ENCODE data around the gene MLLT10.
"Not testable (repeated sequence)": the region's sequence is repeated elsewhere in the genome, so short reads cannot be mapped to it uniquely, and the experiment has no call there.

MLLT10 gene

DNA sequence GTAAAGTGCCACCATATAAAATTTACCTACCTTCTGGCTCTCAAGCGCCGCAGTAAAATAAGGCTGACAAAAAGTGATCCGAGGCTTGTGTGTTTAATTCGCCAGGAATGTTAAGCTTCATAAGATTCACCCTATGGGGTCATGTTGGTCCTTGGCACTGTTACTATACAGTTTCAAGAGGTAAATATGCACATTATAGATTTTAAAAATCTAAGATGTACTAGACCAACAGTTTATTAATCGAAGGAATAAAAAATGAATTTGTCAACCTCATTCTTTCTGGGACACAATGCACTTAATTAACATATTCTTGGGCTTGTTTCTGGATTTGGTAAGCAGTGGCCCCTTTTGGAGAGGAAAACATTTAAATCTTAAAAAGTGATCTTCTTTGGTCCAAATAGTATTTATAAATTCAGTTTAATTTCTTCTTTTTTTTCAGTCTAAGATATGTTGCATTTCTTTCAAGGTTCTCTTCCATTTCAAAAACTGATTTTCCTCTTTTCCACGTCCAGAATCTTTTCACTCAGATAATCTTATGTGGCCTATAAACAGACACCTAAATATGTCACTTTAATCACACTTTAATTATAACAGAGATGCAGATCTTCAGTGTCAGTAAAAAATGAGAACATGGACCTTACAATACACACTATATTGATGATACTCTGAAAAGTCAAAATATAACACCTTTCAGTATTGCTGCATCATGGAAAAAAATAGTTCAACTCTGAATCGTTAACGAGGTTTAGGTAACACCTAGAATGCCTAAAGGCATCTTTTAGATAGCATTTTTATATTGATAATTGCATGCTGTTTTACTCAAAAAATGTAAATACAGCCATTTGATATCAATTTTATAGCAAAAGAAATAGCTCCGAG, 4.8 kb upstream of the MLLT10 start:
- no peak for DNase-seq

GRCh38 chr10:21530168-21530567, 3.9 kb upstream of the MLLT10 start:
- DNase-seq: no peak

GRCh38 chr10:21530641-21531040, 3.4 kb upstream of the MLLT10 start:
- no peak for DNase-seq

DNA sequence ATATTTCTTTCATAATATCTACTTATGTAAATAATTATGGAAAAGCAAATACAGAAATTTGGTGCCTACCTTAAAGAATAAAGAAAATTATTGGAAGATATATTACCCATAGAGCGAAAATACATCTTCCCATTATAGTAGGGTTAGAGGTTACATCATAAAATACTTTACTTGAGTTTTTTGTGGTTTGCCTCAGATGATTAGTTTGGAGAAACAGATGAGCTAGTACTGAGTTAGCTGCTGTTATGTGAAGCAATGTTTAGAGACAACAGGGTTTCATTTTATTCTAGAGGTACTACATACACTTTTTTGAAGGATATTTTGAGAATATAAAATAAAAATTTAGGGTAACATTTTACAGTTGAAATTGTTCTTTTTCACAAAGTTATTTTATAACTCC, 2.9 kb upstream of the MLLT10 start:
- peak; percentile 76 for DNase-seq

- no peak for DNase-seq
Measured at GRCh38 chr10:21532694-21533466, 1.2 kb upstream of the MLLT10 start.

- DNase-seq: no peak
Measured at GRCh38 chr10:21534280-21534586, 201 bp downstream of the MLLT10 start.

- DNase-seq: peak; percentile 25
Measured at GRCh38 chr10:21534604-21535493, 817 bp downstream of the MLLT10 start.

DNA sequence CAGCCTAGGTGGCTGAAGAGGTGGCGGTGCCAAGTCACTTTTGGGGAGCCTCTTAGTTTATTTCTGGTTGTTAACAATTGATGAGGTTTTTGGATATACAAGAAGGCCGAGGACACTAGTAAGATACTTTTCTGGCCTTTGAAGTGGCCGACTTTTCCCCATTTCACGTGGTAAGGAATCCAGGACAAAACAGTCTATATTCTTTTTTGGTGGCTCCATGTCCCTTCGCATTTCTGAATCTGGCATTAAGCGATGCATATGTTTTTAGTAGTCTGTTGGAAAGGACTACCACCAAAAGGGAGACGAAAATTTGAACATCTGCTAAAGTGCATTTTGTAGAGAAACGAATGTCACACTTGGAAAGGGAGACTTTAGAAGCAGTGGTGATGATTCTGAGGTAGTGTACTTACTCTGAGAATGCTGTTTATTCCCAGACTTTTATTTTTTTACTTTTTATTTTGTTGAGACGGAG, 1.5 kb downstream of the MLLT10 start:
- DNase-seq: no peak

DNA sequence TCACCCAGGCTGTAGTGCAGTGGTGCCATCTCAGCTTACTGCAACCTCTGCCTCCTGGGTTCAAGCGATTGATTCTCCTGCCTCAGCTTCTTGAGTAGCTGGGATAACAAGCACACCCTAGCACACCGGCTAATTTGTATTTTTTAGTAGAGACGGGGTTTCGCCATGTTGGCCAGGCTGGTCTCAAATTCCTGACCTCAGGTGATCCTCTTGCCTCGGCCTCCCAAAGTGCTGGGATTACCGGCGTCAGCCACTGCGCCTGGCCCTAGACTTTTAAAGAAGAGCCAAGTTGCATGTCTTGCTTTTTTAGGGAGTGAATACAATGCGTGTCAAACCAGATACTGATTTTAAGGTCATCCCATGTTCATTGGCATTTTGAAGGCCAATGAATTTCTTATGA, 1.9 kb downstream of the MLLT10 start:
- not testable (repeated sequence) for DNase-seq

DNA sequence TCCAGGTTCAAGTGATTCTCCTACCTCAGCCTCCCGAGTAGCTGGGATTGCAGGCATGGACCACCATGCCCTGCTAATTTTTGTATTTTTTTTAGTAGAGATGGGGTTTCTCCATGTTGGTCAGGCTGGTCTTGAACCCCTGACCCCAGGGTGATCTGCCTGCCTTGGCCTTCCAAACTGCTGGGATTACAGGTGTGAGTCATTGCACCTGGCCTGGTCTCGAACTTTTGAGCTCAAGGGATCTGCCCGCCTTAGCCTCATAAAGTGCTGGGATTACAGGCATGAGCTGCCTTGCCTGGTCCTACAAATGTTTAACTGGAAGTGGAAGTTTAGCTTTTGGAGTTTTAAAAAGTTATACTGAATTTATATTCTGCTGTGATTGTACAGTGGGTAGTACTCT, 2.8 kb downstream of the MLLT10 start:
- no peak for DNase-seq

DNA sequence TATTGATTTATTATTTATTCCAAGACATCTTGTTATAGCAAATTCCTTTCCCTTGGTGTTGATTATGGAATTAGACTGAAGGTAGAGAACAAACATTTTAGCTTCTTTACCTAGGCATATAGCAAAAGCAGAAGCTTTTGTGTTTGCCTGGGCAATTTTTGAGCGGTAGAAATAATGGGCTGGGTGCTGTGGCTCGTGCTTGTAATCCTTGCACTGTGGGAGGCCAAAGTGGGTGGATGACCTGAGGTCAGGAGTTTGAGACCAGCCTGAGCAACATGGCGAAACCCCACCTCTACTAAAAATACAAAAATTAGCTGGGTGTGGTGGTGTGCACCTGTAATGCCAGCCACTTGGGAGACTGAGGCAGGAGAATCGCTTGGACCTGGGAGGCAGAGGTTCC, 6.7 kb downstream of the MLLT10 start:
- DNase-seq: not testable (repeated sequence)

GRCh38 chr10:21547246-21547645, 13.2 kb downstream of the MLLT10 start:
- DNase-seq: no peak

DNA sequence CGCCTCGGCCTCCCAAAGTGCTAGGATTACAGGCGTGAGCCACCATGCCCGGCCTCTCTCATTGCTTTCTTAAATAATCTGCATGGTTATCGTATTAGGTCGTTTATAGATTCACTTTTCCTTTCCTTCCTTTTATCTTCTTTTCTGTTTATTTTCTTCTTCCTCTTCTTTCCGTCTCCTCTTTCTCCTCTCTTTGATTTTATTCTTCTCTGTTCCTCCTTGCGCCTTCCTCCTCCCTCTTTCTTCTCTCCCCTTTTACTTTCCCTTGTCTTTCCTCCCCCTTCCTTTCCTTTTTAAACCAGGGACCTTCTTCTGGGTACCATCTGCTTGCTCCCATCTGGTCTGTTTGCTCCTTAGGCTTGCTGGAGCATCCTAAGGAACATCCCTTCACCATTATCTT, 18.6 kb downstream of the MLLT10 start:
- no peak for DNase-seq

DNA sequence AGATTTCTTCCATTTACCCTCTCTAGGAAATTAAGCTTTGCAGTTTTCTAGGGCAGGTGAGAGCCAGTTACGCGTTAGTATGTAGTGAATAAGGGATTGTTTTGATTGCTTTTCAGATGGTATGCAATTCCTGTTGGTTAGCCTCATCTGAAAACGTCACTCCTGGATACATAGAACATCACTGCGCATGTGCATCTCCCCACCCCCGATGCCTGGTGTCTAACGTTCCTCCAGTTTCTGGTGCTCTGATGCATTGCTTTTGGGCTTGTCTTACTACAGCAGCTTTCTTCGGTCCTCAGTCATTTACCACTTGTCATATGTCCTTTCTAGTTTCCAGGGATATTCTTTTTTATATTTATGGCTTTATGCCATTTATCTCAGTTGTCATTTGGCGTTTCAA, 22.5 kb downstream of the MLLT10 start:
- no peak for DNase-seq

GRCh38 chr10:21558984-21559383, 25.0 kb downstream of the MLLT10 start:
- DNase-seq: not testable (repeated sequence)

- no peak for DNase-seq
Measured at GRCh38 chr10:21570761-21571521, 36.9 kb downstream of the MLLT10 start.

DNA sequence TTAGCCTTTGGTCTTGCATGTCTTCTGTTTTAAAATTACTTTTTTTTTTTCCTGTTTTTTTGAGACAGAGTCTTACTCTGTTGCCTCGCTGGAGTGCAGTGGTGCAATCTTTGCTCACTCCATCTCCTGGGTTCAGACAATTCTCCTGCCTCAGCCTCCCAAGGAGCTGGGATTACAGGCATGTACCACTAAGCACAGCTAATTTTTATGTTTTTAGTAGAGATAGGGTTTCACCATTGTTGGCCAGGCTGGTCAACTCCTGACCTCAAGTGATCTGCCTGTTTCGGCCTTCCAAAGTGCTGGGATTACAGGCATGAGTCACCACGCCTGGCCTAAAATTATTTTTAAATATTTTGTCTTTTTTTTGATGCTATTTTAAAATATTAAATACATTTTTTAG, 38.5 kb downstream of the MLLT10 start:
- DNase-seq: peak; percentile 20

- not testable (repeated sequence) for DNase-seq
Measured at GRCh38 chr10:21574514-21574913, 40.5 kb downstream of the MLLT10 start.

GRCh38 chr10:21579291-21579690, 45.3 kb downstream of the MLLT10 start:
- no peak for DNase-seq

GRCh38 chr10:21581421-21581834, 47.4 kb downstream of the MLLT10 start:
- DNase-seq: peak; percentile 43

DNA sequence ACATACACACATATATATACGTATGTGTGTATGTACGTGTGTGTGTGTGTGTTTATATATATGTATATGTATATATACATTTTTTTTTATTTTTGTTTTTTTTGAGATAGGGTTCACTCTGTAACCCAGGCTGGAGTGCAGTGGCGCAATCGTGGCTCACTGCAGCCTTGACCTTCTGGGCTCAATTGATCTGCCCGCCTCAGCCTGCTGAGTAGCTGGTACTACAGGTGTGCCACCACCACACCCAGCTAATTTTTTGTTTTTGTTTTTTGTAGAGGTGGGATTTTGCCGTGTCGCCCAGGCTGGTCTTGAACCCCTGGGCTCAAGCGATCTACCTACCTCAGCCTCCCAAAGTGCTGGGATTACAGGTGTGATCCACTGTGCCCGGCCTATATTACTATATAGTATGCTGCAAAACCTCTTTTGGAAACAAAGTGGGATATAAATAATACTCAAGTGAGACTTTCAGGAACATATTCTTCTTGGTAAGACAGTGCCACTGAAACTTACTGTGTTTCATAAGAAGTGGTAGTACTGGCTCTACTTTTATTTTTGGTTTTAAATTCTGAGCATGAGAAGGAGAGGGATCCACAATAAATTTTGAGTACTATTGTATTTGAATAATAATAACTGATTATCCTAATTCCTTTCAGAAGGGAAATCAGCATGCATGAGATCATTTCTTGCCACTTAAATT, 51.0 kb downstream of the MLLT10 start:
- no peak for DNase-seq

DNA sequence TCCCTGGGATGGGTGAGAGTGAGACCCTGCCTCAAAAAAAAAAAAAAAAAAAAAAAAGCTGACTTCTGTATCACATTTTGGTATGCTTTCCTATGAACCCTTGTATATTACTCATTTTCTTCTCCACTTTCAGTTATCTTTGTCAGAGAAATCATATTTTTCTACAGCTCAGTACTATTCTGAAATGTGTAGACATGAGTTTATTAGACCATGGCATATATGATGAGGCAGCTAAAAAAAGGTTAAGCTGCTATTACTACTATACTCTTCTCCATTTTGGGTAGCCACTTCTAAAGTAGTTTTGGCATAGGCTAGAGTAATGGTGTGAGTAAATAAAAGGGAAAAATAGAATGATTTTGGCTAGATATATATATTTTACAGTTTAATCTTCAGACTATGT, 53.4 kb downstream of the MLLT10 start:
- DNase-seq: no peak

Data from MV-4-11 (cell line).